Ammon's horn (tissue), 1 donor: ENCODE measurements around the gene FRMD4B.

ENCODE experiments used
- DNase-seq: peaks from one replicate; pipeline ENCODE4 v3.0.0-alpha.2; 2016; ENCODE audit warnings: low spot score

The FRMD4B gene

GRCh38 chr3:69126999-69127398, 258.9 kb downstream of the FRMD4B start:
- DNase-seq = no peak

- no peak for DNase-seq
These were observed 259.7 kb downstream of the FRMD4B start for GRCh38 chr3:69126216-69126615.

DNA sequence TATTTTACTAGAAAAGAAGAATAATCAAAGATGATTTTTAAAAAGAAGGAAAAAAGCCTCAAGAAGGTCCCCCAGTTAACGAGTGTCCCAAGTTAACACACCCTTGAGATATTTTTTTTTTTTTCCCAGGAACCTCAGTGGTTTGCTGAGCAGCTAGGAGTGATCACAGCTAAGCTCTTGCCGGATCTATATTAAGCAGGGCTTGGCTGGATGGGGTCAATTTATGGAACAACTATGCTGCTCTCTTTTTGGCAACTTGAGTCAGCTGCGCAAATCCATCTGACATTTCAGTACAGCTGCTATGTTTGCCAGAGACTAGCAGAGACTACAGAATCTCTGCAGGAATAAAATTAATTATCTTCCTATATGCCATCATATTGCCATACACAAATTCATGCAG, 263.5 kb downstream of the FRMD4B start, which contains the start of gene LMOD3:
LMOD3 (minus strand) TSS at position 193 of the 400 bp plus-strand sequence. CDS start 209 bp downstream, outside the sequence.
- no peak for DNase-seq

DNA sequence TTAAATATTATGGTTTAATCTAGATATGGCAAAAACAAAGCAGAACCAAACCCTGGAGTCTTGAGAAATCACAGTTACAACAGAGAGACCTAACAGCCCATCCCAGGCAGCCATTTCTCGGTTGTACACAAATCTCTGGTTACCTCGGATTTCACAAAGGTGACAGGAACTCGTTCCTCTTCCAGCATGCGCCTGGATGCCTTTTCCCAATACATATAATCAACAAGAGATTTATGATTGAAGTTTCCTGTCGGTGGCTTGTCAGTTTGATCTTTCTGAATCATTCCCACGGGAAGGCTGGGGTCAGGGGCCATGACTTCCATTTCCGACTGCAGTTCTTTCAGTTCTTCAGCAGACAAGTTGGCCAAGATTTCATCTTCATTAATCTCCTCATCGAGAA, 263.9 kb downstream of the FRMD4B start:
- no peak for DNase-seq

DNA sequence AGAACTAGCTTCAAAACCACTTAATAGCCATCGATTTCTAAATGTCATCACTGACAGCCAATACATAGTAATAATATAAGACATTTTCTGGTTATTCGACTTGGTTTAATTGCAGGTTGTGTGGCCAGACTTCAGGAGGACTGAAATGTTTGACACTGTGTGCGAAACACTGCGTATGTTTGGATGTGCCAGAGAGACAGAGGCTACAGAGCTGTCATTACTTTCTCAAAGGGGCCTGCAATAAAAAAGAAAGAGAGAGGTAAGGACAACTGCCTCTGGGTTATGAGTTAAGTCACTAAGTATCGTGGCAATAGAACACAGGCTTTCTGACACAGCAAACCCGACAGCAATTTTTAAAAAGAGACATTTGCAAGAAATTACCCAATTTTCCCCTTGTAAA, 264.4 kb downstream of the FRMD4B start:
- DNase-seq = no peak

DNA sequence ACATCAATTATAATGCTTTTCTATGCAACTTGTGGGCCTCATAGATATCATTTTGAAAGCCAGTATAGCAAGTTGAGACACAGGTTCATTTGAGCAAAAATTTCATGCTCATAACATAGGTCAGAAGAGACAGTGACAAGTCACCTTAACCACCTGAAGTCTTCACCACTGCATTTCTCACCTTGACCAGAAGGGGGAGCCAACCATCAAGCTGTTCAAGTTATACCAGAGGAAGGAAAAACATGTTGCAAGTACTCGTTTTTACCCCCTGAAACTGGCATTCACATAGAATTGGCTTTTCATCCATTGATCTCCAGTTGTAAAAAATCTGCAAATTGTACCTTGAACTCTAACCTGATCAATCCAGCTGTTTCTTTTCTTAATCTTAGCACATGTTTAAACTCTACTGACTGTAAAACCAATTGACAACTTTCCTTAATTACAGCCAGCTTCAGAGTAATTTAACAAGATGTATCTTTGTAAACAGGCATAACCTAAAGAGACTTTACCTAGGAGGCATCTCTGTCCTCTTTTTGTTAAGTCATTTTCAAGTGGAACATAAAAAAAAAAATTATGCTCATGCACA, 264.9 kb downstream of the FRMD4B start:
- peak; percentile 88 for DNase-seq
